HTR-8/SVneo (cell line): ENCODE results near the gene SLC16A4.
A peak's percentile ranks its signal among the peaks of the same experiment; 100 is the strongest.

ENCODE experiments used
- DNase-seq: peaks from one replicate; pipeline ENCODE4 v3.0.0; 2011; ENCODE audit warnings: low spot score, mixed read lengths; ENCODE audit not compliant: insufficient read length
- FAIRE-seq: peaks from 2 replicates; lab custom pipeline; 2011; peaks lifted over from hg19 to GRCh38; lab: Jason Lieb, UNC

The SLC16A4 gene

DNA sequence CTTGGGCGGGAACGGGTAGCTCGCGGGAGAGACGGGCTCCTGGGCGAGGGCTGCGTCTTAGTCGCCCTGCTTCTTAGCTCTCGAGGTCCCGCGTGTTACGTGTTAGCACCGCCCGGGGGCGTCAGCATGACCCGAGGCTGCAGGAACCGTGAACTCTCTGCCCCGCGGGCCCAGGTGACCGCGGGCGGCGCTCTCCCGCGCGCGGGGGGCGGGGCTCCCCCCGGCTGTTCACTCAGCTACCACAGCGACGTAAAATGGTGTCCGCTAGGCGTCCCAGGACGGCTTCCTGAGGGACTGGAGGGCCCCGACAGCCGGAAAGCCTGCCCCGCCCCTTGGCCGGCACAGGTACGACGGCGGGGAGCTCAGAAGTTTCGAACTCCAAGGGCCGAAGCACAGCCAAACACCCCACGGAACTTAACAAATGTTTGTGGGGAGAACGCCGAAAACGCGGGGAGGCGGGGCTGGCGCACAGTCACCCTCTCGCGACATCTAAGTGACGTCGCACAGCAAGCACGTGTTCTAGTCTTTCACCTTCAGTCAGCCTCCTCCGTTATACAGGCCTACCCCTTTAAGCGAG lies 52.4 kb downstream of the SLC16A4 start:
- no peak for FAIRE-seq
- peak; percentile 60 for DNase-seq

DNA sequence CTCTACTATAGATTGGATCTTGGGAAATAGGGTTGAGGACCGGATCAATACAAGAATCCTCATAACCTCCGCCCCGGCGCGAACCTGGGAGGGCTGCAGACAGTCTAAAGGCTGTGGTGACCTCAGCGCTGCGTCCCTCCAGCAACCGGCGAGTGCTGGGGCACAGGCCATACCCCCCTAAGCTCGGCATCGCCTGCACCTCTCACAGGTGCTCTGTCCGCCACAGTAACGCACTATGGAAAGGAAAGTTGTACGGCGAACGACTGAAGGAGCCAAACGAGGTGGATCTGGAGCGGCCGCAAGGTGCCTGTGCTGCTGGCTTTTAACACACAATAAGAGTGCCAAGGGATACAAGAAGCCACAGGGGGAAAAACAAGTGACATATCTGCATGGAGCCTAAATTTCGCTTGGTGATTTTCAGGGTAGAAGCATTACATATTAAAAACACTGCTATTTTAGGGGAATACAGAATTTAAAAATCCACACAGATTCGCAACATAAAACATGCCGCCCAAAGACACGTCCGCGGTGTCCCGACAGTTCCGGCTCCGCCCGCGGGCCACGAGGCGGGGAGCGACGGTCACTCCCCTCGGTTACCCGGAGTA lies 53.0 kb downstream of the SLC16A4 start:
- DNase-seq (peak; percentile 7), FAIRE-seq (no peak)

DNA sequence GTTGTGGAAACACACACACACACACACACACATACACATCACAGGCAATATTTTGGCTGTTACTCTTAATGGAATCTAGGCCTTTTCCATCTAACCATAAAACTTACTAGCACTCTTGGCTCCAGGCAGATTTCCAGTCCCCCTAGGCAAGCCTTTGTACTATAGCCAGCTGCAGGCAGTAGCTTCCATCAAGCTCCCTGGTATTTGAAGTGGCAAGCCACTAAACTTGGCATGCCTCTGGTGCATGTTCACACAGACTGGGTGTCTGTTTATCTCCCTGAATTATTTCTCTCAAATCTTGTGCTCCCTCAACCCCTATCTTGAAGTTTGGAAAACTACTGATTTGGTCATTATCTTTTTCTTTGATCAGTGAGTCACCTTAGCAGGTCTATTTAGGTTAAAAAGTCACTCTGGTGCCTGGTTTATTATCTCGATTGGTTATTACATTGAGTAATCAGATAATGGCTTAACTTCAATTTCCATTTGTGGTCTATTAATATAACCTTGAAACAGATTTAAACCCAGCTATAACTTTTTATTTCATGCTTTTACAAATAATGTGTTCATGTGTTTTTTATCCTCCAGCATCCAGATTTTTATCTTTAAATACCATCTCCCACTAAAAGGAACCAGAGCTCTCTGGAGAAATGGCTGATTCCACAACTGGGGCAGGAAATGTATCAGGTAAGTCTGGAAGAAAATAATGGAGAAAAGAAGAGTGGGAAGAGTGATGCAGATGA lies 54.4 kb downstream of the SLC16A4 start:
- DNase-seq (no peak), FAIRE-seq (no peak)

DNA sequence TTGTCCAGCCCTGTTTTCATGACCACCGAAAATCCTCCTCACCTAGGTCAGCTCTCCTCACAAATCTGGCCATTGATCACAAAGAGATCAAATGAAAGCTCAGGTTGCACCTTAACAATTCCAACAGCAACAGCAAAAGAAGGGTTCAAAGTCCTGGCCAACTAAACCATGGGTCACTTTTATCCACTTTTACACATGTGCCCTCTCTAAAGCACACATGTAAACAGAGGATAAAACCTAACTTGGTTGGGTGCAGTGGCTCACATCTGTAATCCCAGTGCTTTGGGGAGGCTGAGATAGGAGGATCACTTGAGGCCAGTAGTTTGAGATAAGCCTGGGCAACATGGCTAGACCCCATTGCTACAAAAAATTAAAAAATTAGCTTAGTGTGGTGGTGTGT lies 55.6 kb downstream of the SLC16A4 start:
- no peak for DNase-seq
- no peak for FAIRE-seq

DNA sequence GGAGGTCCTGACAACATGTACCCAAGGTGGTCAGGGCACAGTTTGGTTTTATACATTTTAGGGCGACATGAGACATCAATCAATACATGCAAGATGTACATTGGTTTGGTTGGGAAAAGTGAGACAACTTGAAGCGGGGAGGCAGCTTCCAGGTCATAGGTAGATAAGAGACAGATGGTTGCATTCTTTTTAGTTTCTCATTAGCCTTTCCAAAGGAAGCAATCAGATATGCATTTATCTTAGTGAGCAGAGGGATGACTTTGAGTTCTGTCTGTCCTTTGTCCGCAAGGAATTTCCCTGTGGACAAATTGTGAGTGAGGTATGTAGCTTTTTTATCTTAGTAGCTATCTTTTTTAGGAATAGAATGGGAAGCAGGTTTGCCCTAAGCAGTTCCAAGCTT lies 62.1 kb downstream of the SLC16A4 start:
- no peak for DNase-seq
- no peak for FAIRE-seq

DNA sequence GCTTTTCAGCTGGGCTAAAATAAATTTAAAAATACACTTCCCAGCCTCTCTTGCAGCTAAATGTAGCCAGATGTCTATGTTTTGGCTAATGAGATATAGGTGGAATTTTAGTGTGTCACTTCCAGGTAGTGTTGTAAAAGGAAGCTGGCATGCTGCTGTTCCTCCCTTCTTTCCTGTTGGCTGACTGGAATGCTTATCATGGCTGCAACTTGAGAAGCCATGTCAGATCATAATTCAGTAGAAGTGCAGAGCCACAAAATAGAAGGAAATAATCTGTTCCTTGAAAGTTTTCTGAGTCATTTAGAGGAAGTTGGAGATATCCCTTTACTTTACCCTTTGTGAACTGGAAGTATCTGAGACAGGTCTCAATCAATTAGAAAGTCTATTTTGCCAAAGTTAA lies 62.6 kb downstream of the SLC16A4 start:
- no peak for DNase-seq
- FAIRE-seq = no peak

DNA sequence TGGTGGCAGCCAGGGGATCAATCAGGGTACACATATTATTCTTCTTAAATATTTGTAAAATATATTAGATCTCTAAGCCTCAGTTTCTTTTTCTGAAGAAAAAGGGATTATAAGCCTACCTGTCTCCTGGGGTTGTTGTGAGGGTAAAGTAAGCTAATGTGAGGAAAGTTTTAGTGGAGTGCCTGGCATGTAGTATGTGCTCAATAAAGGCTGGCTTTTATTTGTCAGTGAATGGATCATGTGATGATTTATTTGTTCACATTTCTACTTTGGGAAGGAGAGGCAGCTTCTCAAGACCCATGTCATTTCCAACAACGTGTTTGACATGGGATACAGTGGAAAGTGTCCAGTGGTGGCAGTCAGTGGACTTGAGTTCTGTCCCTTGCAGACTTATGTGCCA lies 64.0 kb downstream of the SLC16A4 start:
- DNase-seq (no peak), FAIRE-seq (no peak)

DNA sequence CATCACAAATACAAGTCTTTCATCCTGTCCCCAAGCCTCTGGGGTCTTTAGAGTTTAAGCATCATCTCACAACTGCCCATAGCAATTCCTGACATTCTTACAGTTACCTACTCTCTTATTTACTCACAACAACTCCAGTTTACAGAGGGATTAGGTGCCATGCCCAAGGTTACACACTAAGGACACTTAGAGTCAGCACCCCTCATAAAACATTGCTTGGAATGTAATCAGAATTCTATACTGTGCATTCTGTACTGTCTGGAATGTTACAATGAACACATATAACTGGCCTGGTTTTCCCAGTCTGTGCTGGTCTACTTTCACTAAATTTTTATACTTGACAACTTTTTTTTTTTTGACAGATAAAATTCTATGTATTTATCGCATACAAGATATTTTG lies 66.2 kb downstream of the SLC16A4 start:
- DNase-seq = no peak
- no peak for FAIRE-seq

DNA sequence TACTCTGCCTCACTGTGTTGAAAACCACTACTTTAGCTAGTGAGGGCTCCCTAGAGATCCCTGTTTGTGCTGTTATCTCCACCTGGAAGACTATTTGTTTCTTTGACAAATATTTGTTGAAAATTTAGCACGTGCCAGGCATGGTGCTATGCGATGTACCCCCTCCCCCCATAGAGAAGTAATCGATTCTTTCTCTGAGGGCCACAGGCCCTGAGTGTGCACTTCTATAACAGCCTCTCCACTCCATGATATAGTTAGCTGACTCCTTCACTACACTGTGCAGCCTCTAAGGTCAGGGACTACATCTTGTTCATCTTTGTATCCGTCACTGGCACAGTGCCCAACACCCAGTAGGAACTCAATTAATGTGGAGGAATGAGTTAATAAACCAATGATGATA lies 69.0 kb downstream of the SLC16A4 start:
- FAIRE-seq (no peak), DNase-seq (no peak)

DNA sequence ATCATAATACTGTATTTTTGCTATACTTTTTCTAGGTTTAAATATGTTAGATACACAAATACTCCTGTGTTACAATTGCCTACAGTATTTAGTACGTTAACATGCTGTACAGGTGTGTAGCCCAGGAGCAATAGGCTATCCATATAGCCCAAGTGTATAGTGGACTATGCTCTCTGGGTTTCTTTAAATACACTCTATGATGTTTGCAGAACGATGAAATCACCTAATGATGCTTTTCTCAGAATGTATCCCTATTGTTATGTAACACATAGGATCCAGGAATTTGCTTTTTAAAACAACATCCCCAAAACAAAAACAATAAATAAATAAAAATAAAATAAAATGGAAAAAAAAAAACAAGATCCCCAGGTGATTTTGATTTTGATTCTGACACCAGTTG lies 69.8 kb downstream of the SLC16A4 start:
- no peak for FAIRE-seq
- no peak for DNase-seq

DNA sequence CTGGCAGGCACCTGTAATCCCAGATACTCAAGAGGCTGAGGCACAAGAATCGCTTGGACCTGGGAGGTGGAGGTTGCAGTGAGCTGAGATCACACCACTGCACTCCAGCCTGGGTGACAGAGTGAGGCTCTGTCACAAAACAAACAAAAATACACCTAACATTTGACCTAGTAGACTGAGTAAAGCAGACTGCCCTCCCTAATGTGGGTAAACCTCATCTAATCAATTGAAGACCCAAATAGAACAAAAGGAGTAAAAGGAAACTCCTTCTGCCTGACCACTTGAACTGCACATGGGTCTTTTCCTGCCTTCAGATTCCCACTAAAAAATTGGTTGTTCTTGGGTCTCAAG lies 70.7 kb downstream of the SLC16A4 start:
- no peak for DNase-seq
- no peak for FAIRE-seq

DNA sequence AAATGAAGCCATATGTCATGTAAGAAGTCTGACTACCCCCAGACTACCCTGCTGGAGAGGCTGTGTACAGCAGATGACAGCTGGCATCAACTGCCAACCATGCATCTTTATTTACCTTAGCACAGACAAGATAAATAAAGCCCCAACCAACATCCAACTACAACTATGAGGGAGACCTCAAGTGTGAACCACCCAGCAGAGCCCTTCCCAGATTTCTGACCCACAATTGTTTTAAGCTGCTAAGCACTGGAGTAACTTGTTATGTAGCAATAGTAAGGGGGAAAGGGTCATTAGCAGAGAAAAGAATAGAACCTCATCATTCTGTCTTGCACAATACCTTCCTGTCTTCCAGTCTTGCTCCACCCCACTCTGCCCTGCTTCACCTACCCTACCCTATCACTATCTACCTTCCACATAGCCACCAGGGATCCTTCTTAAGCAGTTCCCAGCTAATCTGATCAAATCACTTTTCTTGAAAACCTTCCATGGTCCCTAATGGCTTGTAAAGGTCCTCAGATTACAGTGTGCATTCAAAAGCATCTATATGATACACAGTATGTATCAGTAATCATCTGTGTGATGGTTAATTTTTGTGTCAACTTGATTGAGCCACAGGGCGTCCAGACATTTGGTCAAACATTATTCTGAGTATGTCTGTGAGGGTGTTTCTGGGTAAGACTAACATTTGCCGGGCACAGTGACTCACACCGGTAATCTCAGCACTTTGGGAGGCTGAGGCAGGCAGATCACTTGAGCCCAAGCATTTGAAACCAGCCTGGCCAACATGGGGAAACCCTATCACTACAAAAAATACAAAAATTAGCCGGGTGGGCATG lies 71.3 kb downstream of the SLC16A4 start:
- FAIRE-seq (no peak), DNase-seq (no peak)

DNA sequence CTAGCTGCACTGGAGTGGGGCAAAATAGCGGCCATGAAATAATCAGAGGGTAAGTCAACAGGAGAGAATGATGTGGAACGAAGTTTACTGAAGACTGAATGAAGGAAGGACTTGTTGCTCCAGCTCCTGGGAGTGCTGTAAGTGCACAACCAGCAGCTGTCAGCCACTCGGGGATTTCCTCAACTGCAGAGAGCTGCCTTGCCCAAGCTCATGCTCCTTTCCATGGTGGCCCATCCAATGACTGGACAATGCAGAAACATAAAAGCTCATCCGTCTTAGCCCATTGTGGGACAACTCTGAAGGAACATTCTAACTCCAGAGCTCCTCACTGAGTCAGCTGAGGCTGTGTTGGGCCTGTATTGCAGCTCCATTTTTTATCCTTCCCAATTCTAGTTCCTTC lies 72.8 kb downstream of the SLC16A4 start:
- DNase-seq (no peak), FAIRE-seq (no peak)

DNA sequence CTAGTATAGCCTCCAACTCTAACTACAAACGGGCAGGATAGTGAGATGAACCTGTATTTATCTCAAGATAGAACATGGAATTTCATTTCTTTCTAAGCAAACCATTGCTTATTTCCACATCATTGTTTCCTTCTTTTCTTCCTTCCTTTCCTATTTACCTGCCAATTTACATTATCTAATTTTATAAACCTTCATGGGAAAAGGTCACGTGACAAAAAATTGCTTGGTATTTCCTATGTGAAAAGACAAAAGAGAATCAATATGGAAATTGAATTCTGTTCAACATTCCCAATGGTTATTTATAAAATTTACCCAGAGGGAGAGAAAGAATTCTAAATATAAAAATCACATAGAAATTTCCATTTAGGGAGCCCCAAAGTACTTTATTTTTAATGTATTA lies 74.1 kb downstream of the SLC16A4 start:
- FAIRE-seq = no peak
- no peak for DNase-seq
